ENCODE results near the gene KIAA1210. TPM values are rescaled to one million over a fixed set of nuclear protein-coding genes. Genes with fewer than 3 reads are reported as not detected.
A peak's percentile ranks its signal among the peaks of the same experiment; 100 is the strongest.

KIAA1210 gene
- total RNA-seq, 1 experiment from 2014 or later = not detected

- no peaks in the 10 kb centered on the region for H3K9me3 ChIP-seq (replicated peaks)
- peaks cover 4% of the 10 kb centered on the region; the same call in 1 of the 2 replicates for H3K4me1 ChIP-seq (replicated peaks)
- H3K4me3 ChIP-seq = no peak overlapping the region
- peak in 1 of 2 experiments; percentile 23 for DNase-seq (ENCODE audit: low read depth in 1 of 2, low spot score in 2 of 2)
- no peaks in the 10 kb centered on the region for H3K36me3 ChIP-seq
- H3K27ac ChIP-seq = no peak overlapping the region; the same call in 1 of the 2 replicates
- H3K27me3 ChIP-seq (replicated peaks) = no peaks in the 10 kb centered on the region
Observed at GRCh38 chrX:119130911-119131310, 3.3 kb upstream of the KIAA1210 start.

- Histone ChIP-seq H3K4me1 (replicated peaks) (no peaks in the 10 kb centered on the region), H3K36me3 (no peaks in the 10 kb centered on the region), H3K9me3 (replicated peaks) (no peaks in the 10 kb centered on the region), H3K27me3 (replicated peaks) (no peaks in the 10 kb centered on the region), H3K4me3 (no peak overlapping the region), H3K27ac (no peak overlapping the region)
- DNase-seq (ENCODE audit: low read depth in 1 of 2, low spot score in 2 of 2) = no peak
Observed at GRCh38 chrX:119121341-119121740, 6.3 kb downstream of the KIAA1210 start.

- no peaks in the 10 kb centered on the region for H3K4me1 ChIP-seq (replicated peaks)
- no peaks in the 10 kb centered on the region for H3K9me3 ChIP-seq (replicated peaks)
- no peaks in the 10 kb centered on the region for H3K36me3 ChIP-seq
- no peaks in the 10 kb centered on the region for H3K27me3 ChIP-seq (replicated peaks)
- peak; percentile 27 to 52 for DNase-seq (ENCODE audit: low read depth in 1 of 2, low spot score in 2 of 2)
- H3K27ac ChIP-seq = no peak overlapping the region
- H3K4me3 ChIP-seq = no peak overlapping the region
Observed at GRCh38 chrX:119118780-119119395, 8.7 kb downstream of the KIAA1210 start.

GRCh38 chrX:119107206-119107605 lies 20.4 kb downstream of the KIAA1210 start:
- DNase-seq (ENCODE audit: low read depth in 1 of 2, low spot score in 2 of 2) = no peak
- Histone ChIP-seq H3K27me3 (replicated peaks) (no peaks in the 10 kb centered on the region), H3K27ac (no peak overlapping the region), H3K36me3 (no peaks in the 10 kb centered on the region), H3K4me1 (replicated peaks) (peaks cover 11% of the 10 kb centered on the region), H3K4me3 (no peak overlapping the region), H3K9me3 (replicated peaks) (no peaks in the 10 kb centered on the region)

- DNase-seq (ENCODE audit: low read depth in 1 of 2, low spot score in 2 of 2) = peak; percentile 34 to 51
- Histone ChIP-seq H3K4me3 (no peak overlapping the region), H3K4me1 (replicated peaks) (peaks cover 11% of the 10 kb centered on the region), H3K9me3 (replicated peaks) (no peaks in the 10 kb centered on the region), H3K36me3 (no peaks in the 10 kb centered on the region), H3K27me3 (replicated peaks) (no peaks in the 10 kb centered on the region), H3K27ac (0 out of 2 replicates have a peak overlapping the region, but pooled peaks have one; percentile 19)
Observed at GRCh38 chrX:119105826-119106225, 21.8 kb downstream of the KIAA1210 start.

GRCh38 chrX:119101168-119101567 lies 26.4 kb downstream of the KIAA1210 start:
- Histone ChIP-seq H3K4me3 (no peak overlapping the region), H3K27ac (no peak overlapping the region), H3K36me3 (no peaks in the 10 kb centered on the region), H3K27me3 (replicated peaks) (no peaks in the 10 kb centered on the region), H3K9me3 (replicated peaks) (no peaks in the 10 kb centered on the region), H3K4me1 (replicated peaks) (peaks cover 7% of the 10 kb centered on the region)
- DNase-seq (ENCODE audit: low read depth in 1 of 2, low spot score in 2 of 2) = no peak

GRCh38 chrX:119095936-119096335 lies 31.7 kb downstream of the KIAA1210 start:
- Histone ChIP-seq H3K27me3 (replicated peaks) (no peaks in the 10 kb centered on the region), H3K4me1 (replicated peaks) (no peaks in the 10 kb centered on the region), H3K9me3 (replicated peaks) (no peaks in the 10 kb centered on the region), H3K4me3 (no peak overlapping the region), H3K36me3 (no peaks in the 10 kb centered on the region), H3K27ac (no peak overlapping the region)
- DNase-seq (ENCODE audit: low read depth in 1 of 2, low spot score in 2 of 2) = no peak

- Histone ChIP-seq H3K9me3 (replicated peaks) (no peaks in the 10 kb centered on the region), H3K36me3 (no peaks in the 10 kb centered on the region), H3K27ac (no peak overlapping the region), H3K27me3 (replicated peaks) (no peaks in the 10 kb centered on the region), H3K4me1 (replicated peaks) (no peaks in the 10 kb centered on the region), H3K4me3 (no peak overlapping the region)
- no peak for DNase-seq (ENCODE audit: low read depth in 1 of 2, low spot score in 2 of 2)
Observed at GRCh38 chrX:119094819-119095218, 32.8 kb downstream of the KIAA1210 start.

GRCh38 chrX:119093991-119094735 lies 33.4 kb downstream of the KIAA1210 start:
- no peak overlapping the region for H3K4me3 ChIP-seq
- no peaks in the 10 kb centered on the region for H3K36me3 ChIP-seq
- no peaks in the 10 kb centered on the region for H3K4me1 ChIP-seq (replicated peaks)
- no peaks in the 10 kb centered on the region for H3K9me3 ChIP-seq (replicated peaks)
- H3K27ac ChIP-seq = no peak overlapping the region
- DNase-seq (ENCODE audit: low read depth in 1 of 2, low spot score in 2 of 2) = no peak
- no peaks in the 10 kb centered on the region for H3K27me3 ChIP-seq (replicated peaks)

- Histone ChIP-seq H3K36me3 (no peaks in the 10 kb centered on the region), H3K4me1 (replicated peaks) (no peaks in the 10 kb centered on the region), H3K27me3 (replicated peaks) (no peaks in the 10 kb centered on the region), H3K4me3 (no peak overlapping the region), H3K9me3 (replicated peaks) (no peaks in the 10 kb centered on the region), H3K27ac (no peak overlapping the region)
- no peak for DNase-seq (ENCODE audit: low read depth in 1 of 2, low spot score in 2 of 2)
Observed at GRCh38 chrX:119090627-119091026, 37.0 kb downstream of the KIAA1210 start.

GRCh38 chrX:119089619-119090018 lies 38.0 kb downstream of the KIAA1210 start:
- Histone ChIP-seq H3K36me3 (no peaks in the 10 kb centered on the region), H3K4me3 (no peak overlapping the region), H3K9me3 (replicated peaks) (no peaks in the 10 kb centered on the region), H3K27ac (no peak overlapping the region), H3K27me3 (replicated peaks) (no peaks in the 10 kb centered on the region), H3K4me1 (replicated peaks) (no peaks in the 10 kb centered on the region)
- no peak for DNase-seq (ENCODE audit: low read depth in 1 of 2, low spot score in 2 of 2)

GRCh38 chrX:119087121-119087520 lies 40.5 kb downstream of the KIAA1210 start:
- no peaks in the 10 kb centered on the region for H3K9me3 ChIP-seq (replicated peaks)
- no peak overlapping the region for H3K4me3 ChIP-seq
- H3K27ac ChIP-seq = no peak overlapping the region
- no peak for DNase-seq (ENCODE audit: low read depth in 1 of 2, low spot score in 2 of 2)
- no peaks in the 10 kb centered on the region for H3K36me3 ChIP-seq
- no peaks in the 10 kb centered on the region; the same call in 1 of the 2 replicates for H3K27me3 ChIP-seq (replicated peaks)
- H3K4me1 ChIP-seq (replicated peaks) = no peaks in the 10 kb centered on the region

GRCh38 chrX:119084766-119085165 lies 42.8 kb downstream of the KIAA1210 start:
- no peaks in the 10 kb centered on the region for H3K9me3 ChIP-seq (replicated peaks)
- no peak for DNase-seq (ENCODE audit: low read depth in 1 of 2, low spot score in 2 of 2)
- H3K4me3 ChIP-seq = no peak overlapping the region
- no peaks in the 10 kb centered on the region for H3K36me3 ChIP-seq
- H3K4me1 ChIP-seq (replicated peaks) = no peaks in the 10 kb centered on the region
- no peak overlapping the region for H3K27ac ChIP-seq
- no peaks in the 10 kb centered on the region; the same call in 1 of the 2 replicates for H3K27me3 ChIP-seq (replicated peaks)

GRCh38 chrX:119082278-119082677 lies 45.3 kb downstream of the KIAA1210 start:
- Histone ChIP-seq H3K4me1 (replicated peaks) (no peaks in the 10 kb centered on the region), H3K27ac (no peak overlapping the region), H3K4me3 (no peak overlapping the region), H3K9me3 (replicated peaks) (no peaks in the 10 kb centered on the region), H3K27me3 (replicated peaks) (no peaks in the 10 kb centered on the region; the same call in 1 of the 2 replicates), H3K36me3 (no peaks in the 10 kb centered on the region)
- no peak for DNase-seq (ENCODE audit: low read depth in 1 of 2, low spot score in 2 of 2)
